ENCODE measurements around the gene SYT7.

The SYT7 gene

DNA sequence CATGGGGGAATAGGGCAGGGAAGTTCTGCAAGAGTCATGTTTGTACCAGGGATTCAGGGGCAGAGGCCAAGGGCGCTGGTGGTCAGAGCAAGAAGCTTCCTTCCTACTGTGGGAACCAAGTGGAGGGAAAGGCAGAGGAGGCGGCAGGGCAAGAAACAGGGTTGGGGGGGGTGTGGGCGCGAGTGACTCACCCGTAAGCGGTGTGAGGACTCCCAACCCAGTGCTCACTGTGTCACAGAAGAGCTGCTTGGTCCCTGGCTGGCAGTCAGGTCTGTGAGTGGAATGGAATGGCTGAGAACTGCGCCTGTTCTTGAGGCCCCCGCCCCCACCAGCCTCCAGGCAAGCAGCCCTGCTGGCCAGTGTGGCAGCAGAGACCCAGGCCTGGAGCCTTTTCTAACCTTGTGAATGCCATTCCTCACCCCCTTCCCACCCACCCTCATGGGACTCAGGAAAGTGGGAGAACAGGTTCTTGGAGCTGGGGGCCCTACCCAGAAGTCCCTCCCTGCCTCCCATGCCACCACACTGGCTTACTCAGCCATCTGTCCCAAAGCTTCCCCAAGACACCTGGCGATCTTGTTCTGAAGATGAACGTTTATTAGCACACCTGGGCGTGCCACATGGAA lies 67.6 kb downstream of the SYT7 start:
- no peak for DNase-seq

DNA sequence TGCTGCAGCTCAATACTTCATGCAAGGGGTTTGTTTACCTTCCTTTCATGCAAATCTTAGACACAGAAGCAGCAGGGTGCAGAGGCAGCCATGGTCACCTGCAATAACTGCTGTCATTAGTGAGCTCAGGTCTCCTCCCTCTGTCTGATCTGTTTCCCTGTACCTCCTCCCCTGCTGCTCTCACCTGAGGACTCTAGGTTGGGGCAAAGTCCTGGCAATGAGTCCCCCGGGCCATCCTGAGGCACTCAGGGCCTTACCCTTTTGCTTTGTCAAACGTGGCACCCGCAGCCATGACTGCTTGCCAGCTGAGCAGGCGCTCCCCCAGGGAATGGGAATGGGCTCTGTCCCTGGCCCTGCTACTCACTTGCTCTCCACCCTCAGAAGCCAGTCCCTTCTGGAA lies 68.4 kb downstream of the SYT7 start:
- no peak for DNase-seq

DNA sequence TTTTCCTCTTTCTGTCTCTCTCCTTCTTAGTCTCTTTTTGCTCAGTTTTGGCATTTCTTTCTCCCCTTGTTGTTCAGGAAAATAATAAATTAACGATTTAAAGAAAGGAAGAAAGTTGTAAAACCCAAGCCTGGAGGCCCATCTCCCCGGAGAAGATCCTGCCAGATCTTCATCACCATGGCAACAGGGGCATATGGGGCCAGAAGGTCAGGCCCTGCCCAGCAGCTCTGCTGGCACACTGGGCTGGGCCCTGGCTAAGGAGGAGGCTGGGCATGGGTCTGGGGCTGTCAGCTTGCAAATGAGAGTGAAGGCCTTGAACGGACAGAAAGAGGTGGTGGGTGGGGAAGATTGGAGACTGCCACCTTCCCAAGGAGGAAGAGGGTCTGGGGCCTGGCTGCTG lies 69.5 kb downstream of the SYT7 start:
- DNase-seq = no peak

DNA sequence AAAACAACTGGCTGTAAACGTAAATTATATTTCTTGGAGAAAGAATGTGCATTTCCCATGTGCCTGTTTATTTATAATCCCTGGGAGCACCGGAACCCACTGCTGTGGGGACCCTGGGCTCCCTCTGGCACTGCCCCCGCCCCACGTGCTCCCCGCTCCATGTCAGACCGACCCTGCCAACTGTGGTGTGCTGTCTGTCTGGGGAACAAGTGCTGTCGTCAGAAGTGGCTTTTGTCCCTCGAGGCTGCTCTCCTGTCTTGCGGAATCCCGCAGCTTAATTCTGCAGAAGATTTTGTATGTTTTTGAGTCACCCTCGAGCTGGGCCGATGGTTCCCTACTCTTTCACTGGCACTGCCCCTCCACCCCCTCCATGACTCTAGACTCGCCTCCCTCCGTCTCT lies 69.9 kb downstream of the SYT7 start:
- DNase-seq = no peak

DNA sequence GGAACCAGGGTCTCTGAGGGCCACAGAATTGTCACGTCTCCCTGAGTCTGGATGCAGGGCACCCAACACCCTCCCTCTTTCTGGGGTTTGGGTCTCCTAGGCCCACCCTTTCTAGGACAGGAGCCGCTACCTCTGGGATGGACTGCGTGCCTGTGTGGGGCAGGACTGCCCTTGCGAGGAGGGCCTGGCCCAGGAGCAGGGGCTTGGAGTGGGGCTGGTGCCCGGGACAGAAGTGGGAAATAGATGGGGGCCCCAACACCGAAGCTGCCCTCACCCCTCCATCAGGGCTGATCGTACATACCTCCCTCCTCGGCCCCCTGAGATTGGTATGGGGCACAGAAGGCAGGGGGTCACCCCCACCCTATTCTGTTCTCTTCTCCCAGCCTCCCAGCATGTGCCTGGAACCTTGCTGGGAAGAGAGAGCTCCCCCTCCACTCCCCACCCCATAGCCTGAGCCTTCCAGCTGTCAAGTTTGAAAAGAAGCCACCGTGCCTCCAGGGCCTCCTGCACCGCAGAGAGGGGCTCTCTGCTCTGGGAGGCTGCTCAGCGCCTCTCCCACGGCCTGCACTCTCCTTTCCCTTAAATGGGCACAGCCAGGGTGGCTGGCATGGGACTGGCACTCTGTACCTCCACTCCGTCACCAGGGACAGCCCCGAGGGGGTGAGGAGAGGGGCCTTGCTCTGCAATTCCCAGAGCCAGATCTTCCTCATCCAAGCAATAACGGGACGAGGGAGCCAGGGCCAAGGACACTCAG lies 70.5 kb downstream of the SYT7 start:
- DNase-seq = no peak

DNA sequence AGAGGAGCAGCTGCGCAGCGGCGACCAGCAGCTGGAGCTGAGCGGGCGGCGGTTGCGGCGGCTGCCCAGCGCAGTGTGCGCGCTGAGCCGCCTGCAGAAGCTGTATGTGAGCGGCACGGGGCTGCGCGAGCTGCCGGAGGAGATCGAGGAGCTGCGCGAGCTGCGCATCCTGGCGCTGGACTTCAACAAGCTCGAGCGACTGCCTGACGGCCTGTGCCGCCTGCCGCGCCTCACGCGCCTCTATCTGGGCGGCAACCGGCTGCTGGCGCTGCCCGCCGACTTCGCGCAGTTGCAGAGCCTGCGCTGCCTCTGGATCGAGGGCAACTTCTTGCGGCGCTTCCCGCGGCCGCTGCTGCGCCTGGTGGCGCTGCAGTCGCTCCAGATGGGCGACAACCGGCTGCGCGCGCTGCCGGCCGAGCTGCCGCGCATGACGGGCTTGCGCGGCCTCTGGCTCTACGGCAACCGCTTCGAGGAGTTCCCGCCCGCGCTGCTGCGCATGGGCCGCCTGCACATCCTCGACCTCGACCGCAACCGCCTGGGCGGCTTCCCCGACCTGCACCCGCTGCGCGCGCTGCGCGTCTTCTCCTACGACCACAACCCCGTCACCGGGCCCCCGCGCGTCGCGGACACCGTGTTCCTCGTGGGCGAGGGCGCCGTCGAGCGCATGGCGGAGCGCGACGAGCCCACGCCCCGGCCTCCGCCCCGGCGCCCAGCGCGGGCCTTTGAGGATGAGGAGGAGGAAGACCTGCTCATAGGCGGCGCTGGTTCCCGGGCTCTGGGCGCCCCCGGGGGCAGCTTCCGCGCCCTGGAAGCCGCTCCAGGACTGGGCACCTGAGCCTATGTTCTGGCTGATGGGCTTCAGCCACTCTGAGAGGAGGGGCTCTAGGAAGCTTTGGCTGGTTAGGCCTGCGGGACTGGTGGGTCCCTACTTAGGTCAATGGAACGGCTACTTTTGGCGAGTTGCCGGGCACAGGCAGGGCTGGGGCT lies 71.5 kb downstream of the SYT7 start:
- peak; percentile 13 for DNase-seq

DNA sequence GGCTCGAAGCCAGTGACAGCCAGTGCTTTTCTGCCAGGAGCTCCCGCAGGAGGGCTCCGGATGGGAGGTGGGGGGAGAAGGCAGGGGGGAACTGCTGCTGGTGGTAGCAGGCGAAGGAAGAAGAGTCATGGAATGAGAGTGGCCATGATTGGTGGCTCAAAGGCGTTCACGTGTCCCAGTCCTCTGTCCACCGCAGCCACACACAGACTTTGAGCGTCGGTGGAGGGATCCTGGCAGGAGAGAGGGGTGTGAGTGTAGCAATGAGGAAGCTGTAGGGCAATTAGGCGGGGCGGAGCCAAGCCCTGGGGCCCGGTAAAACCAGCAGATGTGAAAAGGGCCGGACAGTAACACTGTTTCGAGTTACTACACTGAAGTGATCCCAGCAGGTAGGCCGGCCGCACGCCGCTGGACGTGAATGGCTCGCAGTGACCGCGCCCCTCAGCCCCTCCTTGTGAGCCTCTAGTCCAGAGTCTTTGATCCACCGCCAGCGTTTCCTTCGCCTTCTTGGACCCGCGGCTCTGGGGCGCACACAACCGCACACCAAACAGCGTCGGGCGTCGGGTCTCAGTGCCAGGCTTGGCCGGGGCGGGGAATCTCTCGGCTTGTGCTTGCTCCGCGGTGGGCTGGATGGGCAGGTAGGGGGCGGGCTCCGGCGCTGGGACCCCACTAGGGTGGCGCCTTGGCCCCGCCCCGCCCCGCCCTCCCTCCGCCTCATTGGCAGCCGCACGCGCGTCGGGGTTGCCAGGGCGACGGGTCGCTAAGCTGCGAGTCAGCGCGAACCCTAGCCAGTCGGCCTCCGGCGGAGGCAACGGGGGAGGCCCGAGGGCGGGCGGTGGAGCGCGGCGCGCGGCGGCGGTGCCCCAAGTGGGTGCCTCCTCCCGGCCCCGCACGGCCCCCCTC lies 72.7 kb downstream of the SYT7 start, which contains the start of gene LRRC10B:
Gene LRRC10B (plus strand): TSS at position 788 of the 900 bp plus-strand sequence. CDS start 250 bp downstream, outside the sequence.
- DNase-seq = no peak

DNA sequence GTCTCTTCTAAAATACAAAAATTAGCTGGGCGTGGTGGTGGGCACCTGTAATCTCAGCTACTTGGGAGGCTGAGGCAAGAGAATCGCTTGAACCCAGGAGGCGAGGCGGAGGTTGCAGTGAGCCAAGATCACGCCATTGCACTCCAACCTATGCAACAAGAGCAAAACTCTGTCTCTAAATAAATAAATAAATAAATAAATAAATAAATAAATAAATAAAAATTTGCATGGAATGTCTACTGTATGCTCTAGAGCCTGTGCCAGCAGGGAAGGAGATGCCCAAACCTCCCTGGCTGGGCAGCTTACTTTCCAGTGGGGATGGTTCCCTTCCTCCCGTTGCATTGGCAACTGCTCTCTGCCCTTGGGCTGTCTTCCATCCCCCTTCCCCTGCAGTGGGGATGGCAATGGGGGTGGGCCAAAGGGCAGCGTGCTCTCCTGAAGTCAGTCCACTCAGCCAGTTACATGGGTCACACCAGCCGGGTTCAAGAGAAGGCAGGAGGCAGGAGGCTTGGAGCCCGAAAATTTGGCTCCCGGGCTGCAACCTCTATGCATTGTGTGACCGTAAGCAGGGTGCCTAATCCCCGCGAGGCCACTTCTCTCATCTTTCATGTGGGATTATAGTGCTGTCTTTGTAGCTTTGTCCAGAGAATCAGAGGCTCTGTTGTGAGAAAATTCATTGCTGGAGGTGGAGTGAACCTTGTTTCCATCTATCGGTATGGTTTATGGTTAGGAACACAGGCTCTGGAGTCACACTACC lies 73.7 kb downstream of the SYT7 start:
- DNase-seq = no peak

DNA sequence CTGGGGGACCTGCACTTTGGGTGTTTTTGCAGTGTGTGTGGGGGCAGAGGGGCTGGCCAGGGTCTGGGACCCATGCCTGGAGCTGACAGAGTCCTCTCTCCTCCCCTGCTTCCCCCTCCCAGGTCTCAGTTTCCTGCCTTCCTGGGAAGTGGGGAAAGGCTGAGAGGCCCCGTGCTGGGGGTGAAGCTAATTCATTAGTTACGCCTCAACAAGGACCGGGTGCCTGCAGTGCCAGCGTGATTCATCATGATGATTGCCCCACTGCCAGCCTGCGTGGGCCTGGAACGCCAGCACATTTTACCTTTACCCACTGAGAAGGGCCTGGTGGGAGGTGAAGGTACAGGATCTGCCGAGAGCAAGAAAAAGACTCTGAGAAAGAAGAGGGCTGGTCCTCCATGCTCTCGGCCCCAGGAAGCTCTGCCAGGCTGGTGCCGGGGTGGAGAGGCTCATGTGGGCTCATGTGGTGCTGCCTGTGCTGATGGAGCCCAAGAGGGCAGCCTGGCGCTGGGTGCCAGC lies 75.2 kb downstream of the SYT7 start:
- DNase-seq = no peak

DNA sequence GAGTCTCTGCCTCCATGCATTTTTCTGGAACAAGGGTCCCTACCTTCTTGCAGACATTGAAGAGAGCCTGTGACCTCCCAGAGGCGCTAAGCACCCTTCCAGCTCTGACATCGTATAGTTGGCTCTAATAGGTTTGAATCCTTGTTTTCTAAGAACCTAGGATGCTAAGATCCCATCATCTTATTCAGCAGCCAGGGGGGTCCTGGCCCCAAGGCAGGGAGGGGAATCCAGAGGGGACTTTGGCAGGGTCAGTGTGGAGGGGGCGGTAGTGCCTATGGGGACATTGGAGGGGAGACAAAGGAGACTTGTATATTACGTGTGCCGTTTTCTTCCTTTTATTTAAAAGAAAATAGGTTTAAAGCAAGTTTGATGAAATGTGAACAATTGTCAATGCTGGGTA lies 75.8 kb downstream of the SYT7 start:
- DNase-seq = no peak

DNA sequence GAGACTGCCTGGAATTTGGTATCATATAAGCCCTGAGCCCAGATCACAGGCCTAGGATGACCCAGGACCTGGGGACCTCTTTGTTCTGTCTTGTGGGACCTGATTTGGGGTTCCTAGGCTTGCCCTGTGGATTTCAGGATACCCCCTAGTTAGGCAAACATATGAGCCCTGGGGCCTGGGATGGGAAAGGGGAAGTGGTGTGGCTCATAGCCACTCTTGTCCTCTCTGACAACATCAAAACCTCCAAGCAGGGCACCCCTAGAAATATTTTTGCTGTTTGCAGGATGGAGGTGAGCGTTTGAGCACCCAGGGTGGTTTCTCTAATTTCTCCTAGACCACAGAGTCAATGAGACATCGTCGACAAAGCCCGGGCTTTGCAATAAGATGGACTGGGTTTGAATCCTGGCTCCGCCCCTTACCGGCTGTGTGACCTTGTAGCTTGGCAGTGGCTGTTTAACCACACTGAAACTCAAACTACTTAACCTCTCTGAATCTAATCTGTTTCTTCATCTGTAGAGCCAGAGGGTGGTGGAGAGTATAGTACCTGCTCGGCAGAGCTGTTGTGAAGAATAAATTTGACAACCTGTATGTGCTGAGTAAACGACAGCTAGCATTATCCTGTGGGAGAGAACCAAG lies 77.6 kb downstream of the SYT7 start:
- no peak for DNase-seq

DNA sequence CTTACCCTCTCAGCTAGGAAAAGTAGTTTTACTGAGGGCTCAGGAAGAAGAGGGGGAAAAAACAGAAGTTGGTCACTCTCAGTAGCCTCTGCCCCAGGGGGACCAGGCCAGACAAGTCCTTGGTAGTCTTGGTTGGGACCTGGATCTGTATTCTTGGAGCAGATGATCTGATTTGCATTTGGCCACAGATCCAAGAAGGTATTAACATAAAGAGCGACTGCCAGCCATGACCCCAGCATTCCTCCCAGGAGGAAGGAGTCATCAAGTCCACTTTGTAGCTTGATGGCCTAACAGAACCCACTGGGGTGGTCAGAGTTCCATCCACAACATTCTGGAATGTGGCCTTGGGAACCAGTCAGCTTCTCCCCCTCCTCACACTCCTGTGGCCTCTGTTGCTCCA lies 78.4 kb downstream of the SYT7 start:
- DNase-seq = no peak

DNA sequence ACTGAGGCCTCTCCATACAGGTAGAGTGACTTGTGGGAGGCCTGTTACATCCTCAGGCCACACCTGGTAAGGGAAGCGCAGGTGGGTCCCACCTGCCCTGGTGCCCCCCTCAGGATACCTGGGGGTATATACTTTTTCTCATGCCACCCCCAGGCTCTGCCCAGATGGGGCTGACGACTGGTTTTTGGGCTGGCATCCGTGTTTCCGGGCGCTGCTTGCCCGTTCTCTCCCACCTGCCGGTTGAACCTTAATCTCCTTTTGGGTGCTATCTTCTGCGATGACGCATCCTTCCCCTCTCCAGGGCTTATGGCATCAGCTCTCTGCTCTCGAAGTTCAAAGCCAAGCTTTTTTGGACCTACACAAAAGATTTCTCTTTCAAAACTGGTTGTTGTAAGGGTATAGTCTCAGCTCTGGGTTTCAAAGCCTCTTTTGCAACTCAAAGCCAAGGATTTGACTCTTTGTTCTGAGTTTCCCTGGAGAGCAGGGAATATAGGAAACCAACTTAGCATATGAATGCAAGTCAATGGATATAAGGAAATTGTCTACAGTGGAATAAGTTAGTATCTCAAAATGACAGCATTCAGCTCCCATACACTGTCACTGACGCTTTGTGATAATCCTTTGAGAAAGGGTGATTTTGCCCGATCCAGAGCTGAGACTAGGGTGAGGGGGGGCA lies 80.9 kb downstream of the SYT7 start:
- no peak for DNase-seq

DNA sequence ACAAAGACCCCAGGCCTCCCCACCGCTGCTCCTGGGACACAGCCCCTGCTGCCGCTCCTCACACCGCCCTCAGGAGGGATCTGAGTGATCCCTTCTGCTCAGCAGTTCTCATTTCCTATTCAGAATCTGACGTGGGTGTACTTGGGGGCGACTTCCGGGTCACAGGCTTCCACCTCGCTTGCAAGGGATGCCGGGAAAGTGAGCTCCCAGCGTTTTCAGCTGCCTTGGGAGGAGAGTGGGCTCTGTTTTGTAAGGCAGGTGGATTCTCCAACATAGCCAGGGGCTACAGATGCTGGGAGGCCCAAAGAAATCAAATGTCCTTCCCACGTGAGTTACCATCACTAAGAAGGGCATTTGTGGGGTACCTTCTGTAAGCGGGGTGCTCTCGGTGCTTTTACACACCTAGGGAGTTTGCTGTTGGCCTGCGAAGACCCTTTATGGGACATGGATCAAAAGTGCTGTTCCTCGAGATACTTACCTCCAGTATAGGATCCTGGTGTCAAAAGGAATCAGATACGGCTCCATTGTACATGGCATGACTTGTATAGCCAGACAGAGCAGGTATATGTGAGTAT lies 82.0 kb downstream of the SYT7 start:
- no peak for DNase-seq

DNA sequence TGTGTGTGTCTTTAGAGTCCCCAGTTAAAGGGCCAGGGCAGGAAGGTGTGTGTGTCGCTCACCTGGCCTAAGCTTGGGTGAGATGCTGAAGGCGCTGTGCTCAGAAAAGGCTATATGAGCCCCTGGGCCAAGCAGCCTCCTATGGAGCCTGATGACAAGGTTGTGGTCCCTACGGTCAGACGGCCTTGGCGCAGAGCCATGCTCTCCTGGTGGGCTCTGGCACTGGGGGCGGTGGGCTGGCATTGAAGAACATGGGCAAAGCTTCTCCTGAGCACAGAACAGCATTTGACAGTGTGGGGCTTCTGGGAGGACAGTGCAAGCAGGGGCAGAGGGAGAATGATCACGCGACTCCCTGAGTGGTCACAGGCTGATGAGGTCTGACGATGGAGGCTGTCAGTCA lies 83.0 kb downstream of the SYT7 start:
- no peak for DNase-seq

DNA sequence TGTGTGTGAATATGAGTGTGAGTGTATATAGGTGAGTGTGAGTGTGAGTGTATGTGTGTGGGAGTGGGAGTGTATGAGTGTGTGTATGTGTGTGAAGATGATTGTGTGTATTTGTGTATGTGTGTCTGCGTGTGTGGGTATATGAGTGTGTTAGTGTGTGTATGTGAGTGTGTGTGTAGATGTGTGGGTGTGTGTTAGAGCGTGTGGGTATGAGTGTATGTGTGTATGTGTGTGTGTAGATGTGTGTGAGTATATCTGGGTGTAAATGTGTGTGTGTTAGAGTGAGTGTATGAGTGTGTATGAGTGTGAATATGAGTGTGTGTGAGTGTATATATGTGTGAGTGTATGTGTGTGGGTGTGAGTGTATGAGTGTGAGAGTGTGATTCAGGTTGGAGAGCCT lies 83.4 kb downstream of the SYT7 start:
- no peak for DNase-seq

DNA sequence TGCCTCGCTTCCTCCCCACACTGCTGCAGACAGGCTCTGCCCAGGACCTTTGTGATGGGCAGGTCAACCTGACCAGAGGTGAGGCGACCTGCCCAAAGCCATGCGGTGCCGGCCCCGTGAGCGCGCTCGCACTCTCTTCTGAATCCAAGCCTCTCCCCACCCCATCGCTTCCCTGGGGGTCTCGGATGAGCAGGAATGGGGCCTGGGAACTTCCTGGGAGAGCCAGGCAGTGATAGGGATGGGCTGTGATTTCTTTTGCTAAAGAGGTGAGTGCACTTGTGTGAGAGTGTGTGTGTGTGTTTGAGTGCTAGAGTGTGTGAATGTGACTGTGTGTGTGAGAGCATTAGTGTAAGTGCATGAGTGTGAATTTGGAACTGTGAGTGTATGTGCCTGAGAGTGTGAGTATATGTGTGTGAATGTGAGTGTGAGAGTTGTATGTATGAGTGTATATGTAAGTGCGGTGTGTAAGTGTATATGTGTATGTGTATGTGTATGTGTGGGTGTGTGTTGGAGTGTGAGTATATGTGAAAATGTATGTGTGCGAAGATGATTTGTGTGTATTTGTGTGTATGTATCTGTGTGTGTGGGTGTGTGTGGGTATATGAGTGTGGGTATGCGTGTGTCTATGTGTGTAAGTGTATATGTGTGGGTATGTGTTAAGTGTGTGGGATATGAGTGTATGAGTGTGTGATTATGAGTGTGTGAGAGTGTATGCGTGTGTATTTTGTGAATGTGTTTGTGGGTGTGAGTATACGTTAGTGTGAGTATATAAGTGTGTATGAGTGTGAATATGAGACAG lies 84.1 kb downstream of the SYT7 start:
- DNase-seq = no peak

DNA sequence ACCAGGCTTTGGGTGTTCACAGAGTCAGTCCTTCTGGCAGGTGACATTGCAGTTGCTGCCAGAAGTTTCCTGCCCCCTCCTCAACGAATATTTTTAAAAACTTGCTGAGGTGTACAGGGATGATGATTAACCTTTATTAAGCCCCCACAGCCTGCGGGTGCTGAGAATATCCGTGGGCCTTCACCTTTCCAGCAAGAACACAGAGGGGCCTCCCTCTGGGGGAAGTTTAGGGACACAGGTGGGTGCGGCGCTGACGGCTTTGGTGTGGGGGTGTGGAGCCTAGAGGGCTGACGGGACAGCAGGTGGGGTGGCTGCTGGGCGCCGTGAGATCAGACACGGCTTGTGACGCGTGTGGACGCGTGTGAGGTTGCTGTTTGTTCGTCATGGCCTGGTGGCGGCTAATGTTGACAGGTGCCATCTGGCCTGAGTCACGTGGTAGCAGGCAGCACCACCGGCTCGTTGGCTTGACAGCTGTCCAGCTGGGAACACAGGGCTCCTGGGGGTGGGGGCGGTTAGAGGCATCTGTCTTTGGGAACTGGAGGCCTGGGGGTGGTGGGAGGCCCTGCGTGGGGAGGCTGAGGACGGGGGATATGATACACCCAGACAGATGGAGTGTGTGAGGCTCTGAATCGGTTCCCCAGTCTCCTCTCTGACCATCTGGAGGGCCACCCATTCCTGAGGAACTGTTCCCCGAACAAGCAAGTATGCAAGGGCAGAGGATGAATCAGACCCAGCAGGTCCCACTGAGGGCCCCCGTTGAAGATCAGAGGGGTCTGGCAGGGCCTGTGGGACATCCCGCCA lies 84.9 kb downstream of the SYT7 start:
- DNase-seq = no peak

All from NCI-H1436 treated with DMSO at 0.1 percent for 48 hours (cell line).